ENCODE results near the gene GRIK5.
A peak's percentile ranks its signal among the peaks of the same experiment; 100 is the strongest.
"Not testable (repeated sequence)": the region's sequence is repeated elsewhere in the genome, so short reads cannot be mapped to it uniquely, and the experiment has no call there.

The GRIK5 gene

GRCh38 chr19:42017040-42017439 is 53.0 kb downstream of the GRIK5 start:
- DNase-seq (ENCODE audit: low read depth), result no peak

DNA sequence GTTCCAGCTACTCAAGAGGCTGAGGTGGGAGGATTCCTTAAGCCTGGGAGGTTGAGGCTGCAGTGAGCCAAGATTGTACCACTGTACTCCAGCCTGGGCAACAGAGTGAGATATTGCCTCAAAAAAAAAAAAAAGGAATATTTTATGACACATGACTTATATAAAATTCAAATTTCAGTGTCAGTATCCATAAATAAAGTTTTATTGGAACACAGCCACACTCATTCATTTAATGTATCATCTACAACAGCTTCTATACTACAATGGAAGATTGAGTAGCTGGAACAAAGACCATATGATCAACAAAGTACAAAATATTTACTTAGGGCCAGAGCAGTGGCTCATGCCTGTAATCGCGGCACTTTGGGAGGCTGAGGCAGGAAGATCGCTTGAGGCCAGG is 57.3 kb downstream of the GRIK5 start:
- not testable (repeated sequence) for DNase-seq (ENCODE audit: low read depth)

DNA sequence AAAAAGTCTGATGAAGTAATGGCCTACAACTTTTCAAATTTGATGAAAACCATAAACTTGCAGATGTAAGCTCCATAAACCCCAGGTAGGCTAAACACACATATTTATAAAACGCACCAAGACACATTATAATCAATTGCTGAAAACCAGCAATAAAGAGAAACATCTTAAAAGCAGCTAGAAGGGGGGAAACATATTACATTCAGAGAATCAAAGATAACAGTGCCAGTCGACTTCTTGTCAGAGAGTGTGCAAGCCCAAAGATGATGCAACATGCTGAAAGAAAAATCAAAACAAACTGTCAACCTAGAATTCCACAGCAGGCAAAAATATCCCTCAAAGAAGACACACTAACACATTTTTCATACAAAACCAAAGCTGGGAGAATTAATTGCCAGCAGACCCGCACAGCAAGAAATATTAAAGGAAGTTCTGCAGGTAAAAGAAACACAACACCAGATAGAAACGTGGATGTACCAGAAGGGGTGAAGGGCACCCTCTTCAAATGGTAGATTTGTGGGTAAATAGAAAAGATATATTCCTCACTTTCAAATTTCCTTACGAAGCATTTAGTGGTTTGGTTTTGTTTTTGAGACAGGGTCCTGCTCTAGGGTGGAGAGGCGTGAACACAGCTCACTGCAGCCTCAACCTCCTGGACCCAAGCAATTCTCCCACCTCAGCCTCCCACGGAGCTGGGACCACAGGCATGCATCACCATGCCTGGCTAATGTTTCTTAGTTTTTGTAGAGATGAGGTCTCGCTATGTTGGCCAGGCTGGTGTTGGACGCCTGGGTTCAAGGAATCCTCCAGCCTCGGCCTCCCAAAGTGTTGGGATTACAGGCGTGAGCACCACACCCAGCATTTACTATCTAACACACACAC is 59.5 kb downstream of the GRIK5 start:
- DNase-seq (ENCODE audit: low read depth), result no peak

DNA sequence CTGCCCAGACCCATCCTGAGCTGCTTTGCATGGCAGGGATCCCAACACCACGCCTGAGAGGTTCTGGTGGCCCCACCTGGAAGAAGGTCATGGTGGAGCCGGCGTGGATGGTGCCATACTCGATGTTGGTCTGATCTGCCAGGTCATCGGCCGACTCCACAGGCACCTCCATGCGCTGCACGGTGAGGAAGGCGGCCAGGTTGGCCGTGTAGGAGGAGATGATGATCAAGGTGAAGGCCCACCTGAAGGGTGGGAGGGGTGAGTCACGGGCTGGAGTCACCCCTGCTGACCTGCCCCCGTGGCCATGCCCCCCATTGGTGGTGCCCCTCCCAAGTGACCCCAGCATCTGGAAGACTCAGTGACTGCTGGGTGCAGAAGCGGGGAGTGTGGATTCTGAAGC is 63.4 kb downstream of the GRIK5 start:
- no peak for DNase-seq (ENCODE audit: low read depth)

- no peak for DNase-seq (ENCODE audit: low read depth)
These were observed 64.5 kb downstream of the GRIK5 start for GRCh38 chr19:42005504-42005903.

DNA sequence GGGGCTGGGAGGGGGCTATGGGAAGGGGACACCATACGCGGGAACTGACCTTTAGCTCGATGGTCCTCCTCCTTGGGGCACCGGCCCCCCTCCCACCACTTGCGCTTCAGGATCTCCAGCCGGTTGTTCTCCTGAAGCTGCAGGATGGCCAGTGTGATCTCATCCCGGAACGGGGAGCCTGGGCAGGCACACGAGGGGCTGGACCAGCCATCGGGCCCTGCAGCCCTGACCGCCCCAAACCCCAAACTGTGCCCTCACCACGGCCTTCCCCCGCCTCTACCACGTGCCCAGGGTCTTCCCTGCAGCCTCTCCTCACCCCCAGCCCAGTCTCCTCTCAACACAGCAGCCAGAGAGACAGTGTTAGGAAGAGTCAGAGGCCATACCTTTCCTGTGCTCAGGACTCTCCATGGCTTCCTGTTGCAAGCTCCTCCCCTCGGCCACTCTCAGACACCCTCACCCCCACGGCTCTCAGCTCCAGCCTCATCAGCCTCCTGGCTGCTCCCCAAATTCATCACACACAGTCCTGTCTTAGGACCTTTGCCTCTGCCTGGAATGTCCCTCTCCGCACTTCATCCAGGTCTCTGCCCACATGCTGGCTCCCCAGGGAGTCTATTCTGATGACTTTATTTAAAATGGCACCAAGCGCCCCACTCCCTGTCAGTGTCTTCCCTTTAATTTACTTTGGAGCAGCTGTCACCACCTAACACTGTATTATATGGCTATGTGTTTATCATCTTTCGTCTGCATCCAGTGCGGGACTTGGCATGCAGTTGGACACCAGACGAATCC is 66.3 kb downstream of the GRIK5 start:
- DNase-seq (ENCODE audit: low read depth), result no peak

GRCh38 chr19:41999878-42000208 is 70.2 kb downstream of the GRIK5 start:
- no peak for DNase-seq (ENCODE audit: low read depth)

- no peak for DNase-seq (ENCODE audit: low read depth)
These were observed 70.7 kb downstream of the GRIK5 start for GRCh38 chr19:41999071-41999877.

DNA sequence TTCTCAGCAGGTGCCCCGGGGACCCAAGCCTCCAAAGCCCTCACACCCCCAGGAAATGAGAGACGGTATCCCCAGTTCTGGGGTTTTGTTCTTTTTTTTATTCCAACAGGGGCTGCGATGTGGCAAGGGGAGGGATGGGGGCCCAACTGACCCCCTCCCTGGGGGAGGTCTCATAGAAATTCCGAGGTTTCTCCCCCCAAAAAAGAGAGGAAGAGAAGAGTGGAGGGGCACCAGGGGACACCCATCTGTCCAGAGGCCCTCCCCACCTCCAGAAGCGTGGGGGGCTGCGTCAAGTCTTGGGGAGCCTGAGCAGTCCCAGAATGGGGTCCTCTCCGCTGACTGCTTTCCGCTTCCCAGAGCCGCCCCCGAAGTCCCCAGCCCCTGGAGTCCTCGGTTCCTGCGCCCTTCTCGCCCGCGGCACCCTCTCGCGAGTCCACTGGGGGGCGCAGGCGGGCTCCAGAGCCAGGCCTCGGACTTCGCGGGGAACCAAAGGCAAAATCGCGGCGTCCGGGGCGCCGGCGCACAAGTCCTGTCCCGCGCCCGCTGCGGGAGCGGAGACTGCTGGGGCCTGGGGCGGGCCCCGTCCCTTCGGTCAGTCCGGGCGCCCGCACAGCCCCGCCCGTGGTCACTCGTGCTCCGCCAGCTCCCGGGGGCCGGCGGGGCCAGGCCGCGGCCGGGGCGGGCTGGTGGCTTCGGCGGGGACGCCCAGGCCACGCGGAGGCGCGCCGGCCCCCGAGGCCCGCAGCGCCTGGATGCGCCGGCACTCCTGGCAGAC is 71.6 kb downstream of the GRIK5 start:
- no peak for DNase-seq (ENCODE audit: low read depth)

GRCh38 chr19:41997851-41998229 is 72.2 kb downstream of the GRIK5 start:
- DNase-seq (ENCODE audit: low read depth), result no peak

- no peak for DNase-seq (ENCODE audit: low read depth)
These were observed 72.7 kb downstream of the GRIK5 start for GRCh38 chr19:41997121-41997850.

DNA sequence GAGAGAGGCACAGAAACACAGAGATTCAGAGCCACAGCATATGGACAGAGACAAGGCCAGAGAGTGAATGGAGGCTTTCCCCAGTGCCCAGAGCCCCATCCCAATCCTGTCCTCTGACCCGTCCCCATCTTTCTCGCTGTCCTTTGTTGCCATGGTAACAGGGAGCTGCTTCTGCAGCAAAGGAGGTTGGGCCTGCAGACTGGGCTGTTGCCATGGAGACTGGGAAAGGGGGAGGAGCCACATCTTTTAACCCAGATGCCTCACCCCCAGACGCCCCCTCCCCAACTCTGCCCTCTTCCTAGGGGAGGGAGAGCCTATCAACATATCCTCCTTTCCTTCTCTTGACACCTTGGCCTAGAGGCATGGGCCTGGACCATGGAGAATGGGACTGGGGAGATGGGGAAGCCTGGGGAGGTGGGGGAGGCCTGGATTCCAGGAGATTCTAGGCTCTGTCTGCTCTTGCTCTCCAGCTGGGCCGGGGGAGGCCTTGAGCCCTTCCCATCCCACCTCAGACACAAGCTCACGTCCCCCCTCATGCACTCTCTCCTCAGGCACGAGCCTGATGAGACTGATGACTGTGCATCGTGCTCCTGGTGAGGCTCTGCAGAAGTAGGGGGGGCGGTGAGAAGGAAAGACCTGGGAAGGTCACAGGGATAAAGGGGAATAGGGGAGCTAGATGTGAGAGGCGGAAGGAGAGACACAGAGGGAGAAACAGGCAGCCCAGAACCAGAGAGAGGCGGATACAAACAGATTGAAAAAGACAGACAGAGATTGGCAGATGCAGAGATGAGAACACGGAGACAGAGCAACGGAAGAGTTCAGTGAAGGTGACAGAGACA is 73.8 kb downstream of the GRIK5 start:
- DNase-seq (ENCODE audit: low read depth), result no peak

- DNase-seq (ENCODE audit: low read depth), result no peak
These were observed 74.7 kb downstream of the GRIK5 start for GRCh38 chr19:41994994-41995958.

- DNase-seq (ENCODE audit: low read depth), result no peak
These were observed 75.5 kb downstream of the GRIK5 start for GRCh38 chr19:41994521-41994971.

DNA sequence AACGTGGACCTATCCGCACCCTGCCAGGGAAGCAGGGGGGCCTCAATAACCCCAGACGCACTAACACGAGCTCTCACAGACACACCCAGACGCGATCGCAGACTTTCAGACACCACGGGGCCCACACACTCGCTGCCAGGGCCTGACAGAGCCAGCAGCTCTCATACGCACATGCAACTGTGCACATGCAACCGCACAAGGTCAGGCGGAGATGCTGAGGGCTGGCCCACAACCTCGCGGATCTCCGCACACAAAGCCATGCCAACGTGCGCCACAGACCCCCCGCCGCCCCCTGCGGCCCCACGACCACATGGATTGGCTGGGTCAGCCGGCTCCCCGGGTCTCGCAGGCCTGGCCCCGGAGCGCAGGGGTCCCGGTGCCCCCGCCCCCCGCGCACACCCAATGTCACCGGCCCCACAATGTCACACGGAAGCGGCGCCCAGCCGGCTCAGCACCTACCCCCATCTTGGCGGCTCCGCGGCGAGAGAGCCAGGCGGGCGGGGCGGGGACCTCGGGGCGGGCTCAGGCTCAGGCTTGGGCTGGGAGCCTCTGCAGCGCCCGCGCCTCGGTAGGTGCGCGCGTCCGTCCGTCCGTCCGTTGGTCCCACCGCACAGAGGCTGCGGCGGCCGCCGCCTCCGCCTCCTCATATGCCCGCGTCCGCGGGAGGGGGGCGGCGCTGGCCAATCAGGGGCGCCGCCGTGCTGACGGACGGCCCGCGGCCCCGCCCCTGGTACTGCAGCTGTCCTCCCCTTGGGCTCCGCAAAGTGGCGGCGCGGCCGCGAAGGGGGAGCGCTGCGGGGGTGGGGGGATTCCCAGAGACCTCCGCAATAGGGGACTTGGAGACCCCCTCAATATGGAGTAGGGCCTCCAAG is 76.2 kb downstream of the GRIK5 start, which contains the start of gene ATP1A3:
ATP1A3 (minus strand) TSS at position 619 of the 872 bp plus-strand sequence; CDS start at position 465, 154 bp downstream.
- DNase-seq (ENCODE audit: low read depth), result peak; percentile 37

DNA sequence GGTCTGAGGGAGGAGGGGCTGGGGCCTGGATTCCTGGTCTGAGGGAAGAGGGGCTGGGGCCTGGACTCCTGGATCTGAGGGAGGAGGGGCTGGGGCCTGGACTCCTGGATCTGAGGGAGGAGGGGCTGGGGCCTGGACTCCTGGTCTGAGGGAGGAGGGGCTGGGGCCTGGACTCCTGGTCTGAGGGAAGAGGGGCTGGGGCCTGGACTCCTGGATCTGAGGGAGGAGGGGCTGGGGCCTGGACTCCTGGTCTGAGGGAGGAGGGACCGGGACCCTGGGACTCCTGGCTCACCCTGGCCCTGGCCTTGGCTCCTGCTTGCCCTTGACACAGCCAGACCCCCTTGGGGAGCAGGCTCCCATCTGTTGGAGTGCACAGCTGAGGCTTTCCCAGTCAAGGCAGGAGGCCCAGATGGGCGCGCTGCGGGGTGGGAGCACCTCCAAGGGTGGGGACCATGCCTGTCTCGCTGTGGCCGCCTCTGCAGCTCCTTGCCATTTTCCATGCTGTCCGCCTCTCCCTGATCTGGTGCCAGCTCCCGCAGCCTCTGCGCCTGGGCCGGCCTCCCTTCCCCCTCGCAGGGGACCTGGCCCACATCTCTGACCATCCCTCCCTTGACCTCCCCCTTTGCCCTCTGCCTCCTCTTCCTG is 78.0 kb downstream of the GRIK5 start:
- DNase-seq (ENCODE audit: low read depth), result not testable (repeated sequence)

DNA sequence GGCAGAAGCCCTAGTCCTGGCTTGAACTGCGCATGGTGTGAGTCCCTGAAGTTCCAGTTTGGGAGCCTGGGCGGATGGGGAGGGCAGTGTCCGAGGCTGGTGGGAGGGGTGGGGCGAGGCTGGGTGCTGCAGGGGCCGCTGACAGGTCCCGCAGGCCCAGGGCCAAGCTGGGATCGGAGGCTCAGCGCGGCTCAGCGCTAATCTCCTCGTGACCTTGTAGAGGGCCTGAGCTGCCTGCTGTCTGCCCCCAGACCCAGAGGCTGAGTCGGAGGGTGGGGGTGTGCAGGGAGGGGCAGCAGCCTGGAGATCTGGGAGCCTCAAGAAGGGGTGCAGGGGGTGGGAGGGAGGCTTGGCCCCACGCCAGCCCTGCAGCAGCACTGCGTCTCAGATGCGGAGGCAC is 79.0 kb downstream of the GRIK5 start:
- no peak for DNase-seq (ENCODE audit: low read depth)

Data from T-helper 22 cell (primary cell).